Panc1 (cell line): ENCODE data around the gene EGFR.

Source experiments
- CTCF ChIP-seq: fragments of 450-650 bp; IDR thresholded peaks from 2 replicates; pipeline ENCODE4 v1.5.1; 2017; ENCODE audit warnings: mild to moderate bottlenecking
- POLR2AphosphoS5 ChIP-seq: IDR thresholded peaks from 2 replicates; pipeline ENCODE4 v1.6.1; 2012; ENCODE audit warnings: mild to moderate bottlenecking, low read depth, low read length, moderate library complexity
- SIN3A ChIP-seq: IDR thresholded peaks from 2 replicates; pipeline ENCODE4 v1.6.1; 2012; ENCODE audit warnings: low read depth, mild to moderate bottlenecking, low read length, moderate library complexity, borderline replicate concordance; ENCODE audit not compliant: insufficient read depth
- TCF7L2 ChIP-seq: IDR thresholded peaks from 2 replicates; pipeline ENCODE4 v1.6.1; 2011; ENCODE audit warnings: mild to moderate bottlenecking, low read depth, low read length, inconsistent platforms

- TF ChIP-seq CTCF = no peak
- TF ChIP-seq POLR2AphosphoS5 = no peak
- TF ChIP-seq TCF7L2 = no peak
- no peak for TF ChIP-seq SIN3A
These were observed 188.8 kb downstream of the EGFR start for GRCh38 chr7:55207436-55208125.
